ENCODE measurements around the gene DNAAF5.

DNA sequence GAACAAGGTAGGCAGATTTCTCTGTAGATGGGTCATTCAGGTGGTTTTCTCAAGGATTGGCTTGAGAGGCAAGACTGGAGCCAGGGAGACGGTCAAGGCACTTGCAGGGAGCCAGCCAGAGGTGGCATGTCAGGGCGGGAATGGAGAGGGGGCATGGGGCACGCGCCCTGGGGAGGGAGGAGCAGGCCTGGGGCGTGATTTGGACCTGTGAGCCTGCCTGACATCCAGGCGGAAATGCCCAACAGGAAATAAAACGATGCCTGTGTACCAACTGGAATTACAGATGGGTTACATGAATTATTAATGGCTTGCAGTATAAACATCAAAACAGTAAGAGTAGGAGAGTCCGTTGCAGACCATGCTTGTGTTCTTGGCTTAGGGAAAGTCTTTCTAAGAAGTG is 97.2 kb downstream of the DNAAF5 start:
- TF ChIP-seq, protein P1, sequence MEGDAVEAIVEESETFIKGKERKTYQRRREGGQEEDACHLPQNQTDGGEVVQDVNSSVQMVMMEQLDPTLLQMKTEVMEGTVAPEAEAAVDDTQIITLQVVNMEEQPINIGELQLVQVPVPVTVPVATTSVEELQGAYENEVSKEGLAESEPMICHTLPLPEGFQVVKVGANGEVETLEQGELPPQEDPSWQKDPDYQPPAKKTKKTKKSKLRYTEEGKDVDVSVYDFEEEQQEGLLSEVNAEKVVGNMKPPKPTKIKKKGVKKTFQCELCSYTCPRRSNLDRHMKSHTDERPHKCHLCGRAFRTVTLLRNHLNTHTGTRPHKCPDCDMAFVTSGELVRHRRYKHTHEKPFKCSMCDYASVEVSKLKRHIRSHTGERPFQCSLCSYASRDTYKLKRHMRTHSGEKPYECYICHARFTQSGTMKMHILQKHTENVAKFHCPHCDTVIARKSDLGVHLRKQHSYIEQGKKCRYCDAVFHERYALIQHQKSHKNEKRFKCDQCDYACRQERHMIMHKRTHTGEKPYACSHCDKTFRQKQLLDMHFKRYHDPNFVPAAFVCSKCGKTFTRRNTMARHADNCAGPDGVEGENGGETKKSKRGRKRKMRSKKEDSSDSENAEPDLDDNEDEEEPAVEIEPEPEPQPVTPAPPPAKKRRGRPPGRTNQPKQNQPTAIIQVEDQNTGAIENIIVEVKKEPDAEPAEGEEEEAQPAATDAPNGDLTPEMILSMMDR (conservative IDR thresholded peaks at IDR 0.05; ENCODE audit: low read depth, low read length), result no peak
- TF ChIP-seq MXI1 (IDR thresholded peaks at IDR 0.05; ENCODE audit: borderline replicate concordance, low read depth, low read length), result no peak
- TF ChIP-seq, protein P2, sequence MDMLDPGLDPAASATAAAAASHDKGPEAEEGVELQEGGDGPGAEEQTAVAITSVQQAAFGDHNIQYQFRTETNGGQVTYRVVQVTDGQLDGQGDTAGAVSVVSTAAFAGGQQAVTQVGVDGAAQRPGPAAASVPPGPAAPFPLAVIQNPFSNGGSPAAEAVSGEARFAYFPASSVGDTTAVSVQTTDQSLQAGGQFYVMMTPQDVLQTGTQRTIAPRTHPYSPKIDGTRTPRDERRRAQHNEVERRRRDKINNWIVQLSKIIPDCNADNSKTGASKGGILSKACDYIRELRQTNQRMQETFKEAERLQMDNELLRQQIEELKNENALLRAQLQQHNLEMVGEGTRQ (IDR thresholded peaks at IDR 0.05; ENCODE audit: low read depth, low read length), result no peak
